ENCODE data around the gene PTPN6. TPM values are rescaled to one million over a fixed set of nuclear protein-coding genes. Genes with fewer than 3 reads are reported as not detected.
"Not testable (repeated sequence)": the region's sequence is repeated elsewhere in the genome, so short reads cannot be mapped to it uniquely, and the experiment has no call there.

PTPN6 gene
- total RNA-seq, 1 experiment from 2014 or later: 2.3 TPM

- Histone ChIP-seq H3K4me1 (ENCODE audit: insufficient read depth, low read length, poor library complexity, severe bottlenecking) (peaks cover 7% of the 10 kb centered on the region), H3K27me3 (replicated peaks; ENCODE audit: insufficient read depth, low read depth, low read length, poor library complexity) (no peaks in the 10 kb centered on the region), H3K9me3 (ENCODE audit: low read depth, low read length, poor library complexity, severe bottlenecking) (no peaks in the 10 kb centered on the region), H3K36me3 (ENCODE audit: insufficient read depth, low read length, poor library complexity, severe bottlenecking) (no peaks in the 10 kb centered on the region), H3K27ac (ENCODE audit: low read depth, low read length, poor library complexity, severe bottlenecking) (peak within 1 kb of the TSS; percentile 63), H3K4me3 (ENCODE audit: low read depth, low read length, poor library complexity, severe bottlenecking) (peak within 1 kb of the TSS; percentile 56)
- peak; percentile 98 for DNase-seq (ENCODE audit: low spot score)
- ChIA-PET POLR2A (ENCODE audit: low non-redundant PET) (no interaction called here), CTCF (interaction anchor here (0.6 kb wide), 1 partner anchor 33 kb away, joined by 4 read pairs; no protein-coding TSS in a partner anchor)
- no TSS peak for BruUV-seq (replicated peaks)
- intact Hi-C loops (cut with micrococcal nuclease; ENCODE audit: unreplicated experiment): loop anchor here (2.0 kb wide), 1 partner anchor 32 kb away; the partner anchor contains the start of gene SPSB2
- no peak for TF ChIP-seq EZH2 (IDR thresholded peaks at IDR 0.05; ENCODE audit: borderline replicate concordance, low read depth, low read length, poor library complexity, severe bottlenecking)
- TF ChIP-seq CTCF (conservative IDR thresholded peaks at IDR 0.05; ENCODE audit: low read depth, low read length): no peak
Measured at GRCh38 chr12:6904280-6905276, 46.6 kb upstream of the PTPN6 start, which contains the start of gene LRRC23. TSS of gene LRRC23 (plus strand) at chr12:6904822. CDS start at chr12:6905634, 812 bp downstream.

- POLR2A ChIA-PET (ENCODE audit: low non-redundant PET): no interaction called here
Measured at GRCh38 chr12:6905414-6906040, 45.6 kb upstream of the PTPN6 start.

GRCh38 chr12:6908141-6908540 is 43.0 kb upstream of the PTPN6 start:
- CTCF ChIA-PET; H3K9me3 ChIP-seq (ENCODE audit: low read depth, low read length, poor library complexity, severe bottlenecking); BruUV-seq (replicated peaks); DNase-seq (ENCODE audit: low spot score); H3K4me1 ChIP-seq (ENCODE audit: insufficient read depth, low read length, poor library complexity, severe bottlenecking); H3K27me3 ChIP-seq (replicated peaks; ENCODE audit: insufficient read depth, low read depth, low read length, poor library complexity); H3K36me3 ChIP-seq (ENCODE audit: insufficient read depth, low read length, poor library complexity, severe bottlenecking); intact Hi-C loops (cut with micrococcal nuclease; ENCODE audit: unreplicated experiment); H3K27ac ChIP-seq (ENCODE audit: low read depth, low read length, poor library complexity, severe bottlenecking); POLR2A ChIA-PET (ENCODE audit: low non-redundant PET); H3K4me3 ChIP-seq (ENCODE audit: low read depth, low read length, poor library complexity, severe bottlenecking): not testable (repeated sequence)

More at GRCh38 chr12:6905414-6906040, 45.6 kb upstream of the PTPN6 start:
- Histone ChIP-seq H3K4me3 (ENCODE audit: low read depth, low read length, poor library complexity, severe bottlenecking) (peak overlapping the region; percentile 56), H3K4me1 (ENCODE audit: insufficient read depth, low read length, poor library complexity, severe bottlenecking) (peaks cover 7% of the 10 kb centered on the region), H3K36me3 (ENCODE audit: insufficient read depth, low read length, poor library complexity, severe bottlenecking) (no peaks in the 10 kb centered on the region), H3K27me3 (replicated peaks; ENCODE audit: insufficient read depth, low read depth, low read length, poor library complexity) (no peaks in the 10 kb centered on the region), H3K27ac (ENCODE audit: low read depth, low read length, poor library complexity, severe bottlenecking) (peak overlapping the region; percentile 63), H3K9me3 (ENCODE audit: low read depth, low read length, poor library complexity, severe bottlenecking) (no peaks in the 10 kb centered on the region)
- no peak for DNase-seq (ENCODE audit: low spot score)
- no peak for TF ChIP-seq EZH2 (IDR thresholded peaks at IDR 0.05; ENCODE audit: borderline replicate concordance, low read depth, low read length, poor library complexity, severe bottlenecking)
- no peak for TF ChIP-seq CTCF (conservative IDR thresholded peaks at IDR 0.05; ENCODE audit: low read depth, low read length)
- CTCF ChIA-PET: no interaction called here
- intact Hi-C loops (cut with micrococcal nuclease; ENCODE audit: unreplicated experiment): loop anchor here (2.0 kb wide), 1 partner anchor 33 kb away; the partner anchor contains the start of gene SPSB2
- BruUV-seq (replicated peaks): no TSS peak

Measured in A673 (cell line).